Glutamatergic neuron (in vitro differentiated cells): Measurements from ENCODE around the gene SIPA1. TPM values are rescaled to one million over a fixed set of nuclear protein-coding genes. Genes with fewer than 3 reads are reported as not detected.

Source experiments
- DNase-seq: peaks from one replicate; pipeline ENCODE4 v3.0.0; 2022
- H3K27ac Mint-ChIP-seq: one replicate; pipeline ENCODE4 v1.8.0; 2020; ENCODE audit warnings: mild to moderate bottlenecking, mixed read lengths, inconsistent platforms; ENCODE audit not compliant: unreplicated experiment
- H3K27me3 Mint-ChIP-seq: one replicate; pipeline ENCODE4 v1.8.0; 2020; ENCODE audit warnings: mild to moderate bottlenecking, moderate library complexity, mixed read lengths, inconsistent platforms; ENCODE audit not compliant: unreplicated experiment
- H3K36me3 Mint-ChIP-seq: one replicate; pipeline ENCODE4 v1.8.0; 2020; ENCODE audit warnings: mild to moderate bottlenecking, mixed read lengths, inconsistent platforms; ENCODE audit not compliant: unreplicated experiment
- H3K4me1 Mint-ChIP-seq: one replicate; pipeline ENCODE4 v1.8.0; 2020; ENCODE audit warnings: mild to moderate bottlenecking, low read depth, mixed read lengths, inconsistent platforms; ENCODE audit not compliant: unreplicated experiment
- H3K4me3 Mint-ChIP-seq: one replicate; pipeline ENCODE4 v1.8.0; 2020; ENCODE audit warnings: mild to moderate bottlenecking, mixed read lengths, inconsistent platforms; ENCODE audit not compliant: unreplicated experiment
- H3K9me3 Mint-ChIP-seq: one replicate; pipeline ENCODE4 v1.8.0; 2020; ENCODE audit warnings: mild to moderate bottlenecking, moderate library complexity, mixed read lengths, inconsistent platforms; ENCODE audit not compliant: unreplicated experiment
- long read RNA-seq: library from polyadenylated mRNA; unstranded; transcript quantifications from one replicate; pipeline ENCODE4 v2.0.0, GENCODE V29; 2020; ENCODE audit not compliant: unreplicated experiment
- total RNA-seq: library from RNA; stranded (reverse); fragmentation: NEBNext Ultra II Directional; extraction: Animal tissue kit (Norgen Biotek cat#: 25700); gene quantifications from one replicate; pipeline ENCODE4 v1.2.1, GENCODE V29; 2021; ENCODE audit not compliant: unreplicated experiment
- TF ChIP-seq, protein P1 (sequence below): fragments of 200-600 bp; sonication (generic); IDR thresholded peaks from one replicate; pipeline ENCODE4 v1.5.0; 2021; ENCODE audit not compliant: partially characterized antibody, unreplicated experiment

The SIPA1 gene, protein sequence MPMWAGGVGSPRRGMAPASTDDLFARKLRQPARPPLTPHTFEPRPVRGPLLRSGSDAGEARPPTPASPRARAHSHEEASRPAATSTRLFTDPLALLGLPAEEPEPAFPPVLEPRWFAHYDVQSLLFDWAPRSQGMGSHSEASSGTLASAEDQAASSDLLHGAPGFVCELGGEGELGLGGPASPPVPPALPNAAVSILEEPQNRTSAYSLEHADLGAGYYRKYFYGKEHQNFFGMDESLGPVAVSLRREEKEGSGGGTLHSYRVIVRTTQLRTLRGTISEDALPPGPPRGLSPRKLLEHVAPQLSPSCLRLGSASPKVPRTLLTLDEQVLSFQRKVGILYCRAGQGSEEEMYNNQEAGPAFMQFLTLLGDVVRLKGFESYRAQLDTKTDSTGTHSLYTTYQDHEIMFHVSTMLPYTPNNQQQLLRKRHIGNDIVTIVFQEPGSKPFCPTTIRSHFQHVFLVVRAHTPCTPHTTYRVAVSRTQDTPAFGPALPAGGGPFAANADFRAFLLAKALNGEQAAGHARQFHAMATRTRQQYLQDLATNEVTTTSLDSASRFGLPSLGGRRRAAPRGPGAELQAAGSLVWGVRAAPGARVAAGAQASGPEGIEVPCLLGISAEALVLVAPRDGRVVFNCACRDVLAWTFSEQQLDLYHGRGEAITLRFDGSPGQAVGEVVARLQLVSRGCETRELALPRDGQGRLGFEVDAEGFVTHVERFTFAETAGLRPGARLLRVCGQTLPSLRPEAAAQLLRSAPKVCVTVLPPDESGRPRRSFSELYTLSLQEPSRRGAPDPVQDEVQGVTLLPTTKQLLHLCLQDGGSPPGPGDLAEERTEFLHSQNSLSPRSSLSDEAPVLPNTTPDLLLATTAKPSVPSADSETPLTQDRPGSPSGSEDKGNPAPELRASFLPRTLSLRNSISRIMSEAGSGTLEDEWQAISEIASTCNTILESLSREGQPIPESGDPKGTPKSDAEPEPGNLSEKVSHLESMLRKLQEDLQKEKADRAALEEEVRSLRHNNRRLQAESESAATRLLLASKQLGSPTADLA
- 21.4 TPM for total RNA-seq
- long read RNA-seq, partial matches to known transcripts, result 4 of 5 reads
- long read RNA-seq, other reads (novel, unspliced or antisense), result 0 of 5 reads

DNA sequence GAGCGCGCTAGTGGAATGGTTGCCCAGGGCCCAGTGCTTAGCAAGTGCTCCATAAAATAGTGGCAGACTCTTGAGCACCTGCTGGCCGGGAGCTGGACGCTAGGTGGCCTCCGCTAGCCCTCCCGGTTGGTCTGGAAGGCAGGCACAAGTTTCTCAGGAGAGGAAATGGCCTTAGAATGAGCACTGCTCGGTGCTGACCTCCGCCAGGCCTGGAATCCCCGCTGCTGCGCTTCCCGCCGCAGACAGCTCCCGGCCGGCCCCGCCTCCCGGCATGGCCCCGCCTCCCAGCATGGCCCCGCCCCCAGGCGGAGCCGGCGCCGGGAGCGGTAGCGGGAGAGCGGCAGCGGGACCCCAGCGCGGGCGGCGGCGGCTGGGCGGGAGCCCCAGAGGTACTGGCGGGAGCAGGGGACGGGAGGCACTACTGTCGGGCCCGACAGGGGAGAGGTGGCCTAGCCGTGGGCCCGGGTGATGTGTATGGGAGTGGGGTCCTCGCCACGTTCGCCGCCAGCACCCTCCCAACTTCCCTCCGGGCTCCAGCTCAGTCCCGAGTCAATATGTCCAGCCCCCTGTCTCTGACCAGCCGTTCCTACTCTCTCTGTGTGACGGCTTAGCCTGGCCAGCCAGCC lies at the start of gene SIPA1:
Gene SIPA1, plus strand, starts transcription at position 308 of the 626 bp plus-strand sequence. CDS start 2,821 bp downstream, outside the sequence.
- no peaks in the 10 kb centered on the region for H3K36me3 Mint-ChIP-seq
- TF ChIP-seq, protein P1, sequence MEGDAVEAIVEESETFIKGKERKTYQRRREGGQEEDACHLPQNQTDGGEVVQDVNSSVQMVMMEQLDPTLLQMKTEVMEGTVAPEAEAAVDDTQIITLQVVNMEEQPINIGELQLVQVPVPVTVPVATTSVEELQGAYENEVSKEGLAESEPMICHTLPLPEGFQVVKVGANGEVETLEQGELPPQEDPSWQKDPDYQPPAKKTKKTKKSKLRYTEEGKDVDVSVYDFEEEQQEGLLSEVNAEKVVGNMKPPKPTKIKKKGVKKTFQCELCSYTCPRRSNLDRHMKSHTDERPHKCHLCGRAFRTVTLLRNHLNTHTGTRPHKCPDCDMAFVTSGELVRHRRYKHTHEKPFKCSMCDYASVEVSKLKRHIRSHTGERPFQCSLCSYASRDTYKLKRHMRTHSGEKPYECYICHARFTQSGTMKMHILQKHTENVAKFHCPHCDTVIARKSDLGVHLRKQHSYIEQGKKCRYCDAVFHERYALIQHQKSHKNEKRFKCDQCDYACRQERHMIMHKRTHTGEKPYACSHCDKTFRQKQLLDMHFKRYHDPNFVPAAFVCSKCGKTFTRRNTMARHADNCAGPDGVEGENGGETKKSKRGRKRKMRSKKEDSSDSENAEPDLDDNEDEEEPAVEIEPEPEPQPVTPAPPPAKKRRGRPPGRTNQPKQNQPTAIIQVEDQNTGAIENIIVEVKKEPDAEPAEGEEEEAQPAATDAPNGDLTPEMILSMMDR, result peak; percentile 33
- peaks cover 2% of the 10 kb centered on the region for H3K9me3 Mint-ChIP-seq

DNA sequence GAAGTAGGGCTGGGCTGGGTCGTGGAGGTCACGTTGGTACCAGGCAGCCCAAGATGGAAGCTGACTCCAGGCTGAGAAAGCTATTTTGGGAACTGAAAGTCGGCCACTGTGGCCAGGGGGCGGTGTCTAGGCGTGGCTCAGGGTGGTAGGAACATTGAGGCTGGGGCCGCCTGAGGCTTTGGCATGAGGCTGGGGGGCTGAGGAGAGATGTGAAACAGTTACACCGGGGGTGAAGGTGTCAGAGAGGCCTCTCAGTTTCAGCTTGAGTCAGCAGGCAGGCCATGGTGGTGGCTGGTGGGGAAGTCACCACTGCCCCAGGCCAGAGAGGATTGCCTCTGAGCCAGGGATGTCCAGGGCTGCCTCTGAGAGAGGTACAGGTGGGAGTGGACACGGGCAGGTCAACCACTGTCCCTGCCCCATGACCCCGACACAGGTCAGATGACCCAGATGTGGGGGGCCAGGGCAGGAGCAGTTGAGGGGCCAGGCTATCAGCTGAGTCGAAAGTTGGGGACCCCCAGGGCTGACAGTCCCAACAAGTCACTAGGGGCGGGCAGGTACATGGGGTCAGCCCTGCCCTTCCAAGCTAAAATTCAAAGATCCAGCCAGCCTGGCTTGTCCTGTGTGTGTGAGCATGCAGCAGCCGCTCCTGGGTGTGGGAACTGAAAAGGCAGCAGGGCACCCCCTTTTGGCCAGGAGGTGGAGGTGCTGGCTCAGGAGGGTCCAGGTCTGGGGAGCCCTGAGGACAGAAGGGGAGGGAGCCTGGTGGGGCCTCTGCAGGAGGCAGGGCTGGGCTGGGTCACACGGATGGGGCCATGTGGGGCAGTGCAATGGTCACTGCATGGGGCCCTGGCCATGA lies 49.5 kb upstream of the SIPA1 start:
- Mint-ChIP-seq H3K4me1 (peaks cover 16% of the 10 kb centered on the region), H3K27ac (peak overlapping the region; percentile 28), H3K27me3 (peaks cover 17% of the 10 kb centered on the region), H3K9me3 (peaks cover 10% of the 10 kb centered on the region), H3K4me3 (no peak overlapping the region), H3K36me3 (no peaks in the 10 kb centered on the region)
- DNase-seq, result peak; percentile 62
- TF ChIP-seq, protein P1, result peak; percentile 54

More for the DNA sequence above, at the start of gene SIPA1:
- peak within 1 kb of the TSS; percentile 78 for H3K4me3 Mint-ChIP-seq
- H3K27me3 Mint-ChIP-seq, result peaks cover 8% of the 10 kb centered on the region
- H3K27ac Mint-ChIP-seq, result peak within 1 kb of the TSS; percentile 62
- H3K4me1 Mint-ChIP-seq, result peaks cover 12% of the 10 kb centered on the region
- peak; percentile 84 for DNase-seq

GRCh38 chr11:65589444-65590239 lies 48.3 kb upstream of the SIPA1 start:
- Mint-ChIP-seq H3K27ac (no peak overlapping the region), H3K9me3 (peaks cover 8% of the 10 kb centered on the region), H3K27me3 (peaks cover 14% of the 10 kb centered on the region), H3K4me1 (peaks cover 16% of the 10 kb centered on the region), H3K36me3 (no peaks in the 10 kb centered on the region), H3K4me3 (no peak overlapping the region)
- TF ChIP-seq, protein P1, result no peak
- DNase-seq, result no peak

GRCh38 chr11:65590240-65590738 lies 47.6 kb upstream of the SIPA1 start:
- DNase-seq, result no peak
- Mint-ChIP-seq H3K4me3 (peak overlapping the region; percentile 49), H3K9me3 (peaks cover 9% of the 10 kb centered on the region), H3K27ac (no peak overlapping the region), H3K4me1 (peaks cover 18% of the 10 kb centered on the region), H3K27me3 (peaks cover 14% of the 10 kb centered on the region), H3K36me3 (no peaks in the 10 kb centered on the region)
- TF ChIP-seq, protein P1, result no peak
